ENCODE data around the gene CNGB1. TPM values are rescaled to one million over a fixed set of nuclear protein-coding genes. Genes with fewer than 3 reads are reported as not detected.

Gene CNGB1
- total RNA-seq, 2 experiments from 2014 or later, result not detected

DNA sequence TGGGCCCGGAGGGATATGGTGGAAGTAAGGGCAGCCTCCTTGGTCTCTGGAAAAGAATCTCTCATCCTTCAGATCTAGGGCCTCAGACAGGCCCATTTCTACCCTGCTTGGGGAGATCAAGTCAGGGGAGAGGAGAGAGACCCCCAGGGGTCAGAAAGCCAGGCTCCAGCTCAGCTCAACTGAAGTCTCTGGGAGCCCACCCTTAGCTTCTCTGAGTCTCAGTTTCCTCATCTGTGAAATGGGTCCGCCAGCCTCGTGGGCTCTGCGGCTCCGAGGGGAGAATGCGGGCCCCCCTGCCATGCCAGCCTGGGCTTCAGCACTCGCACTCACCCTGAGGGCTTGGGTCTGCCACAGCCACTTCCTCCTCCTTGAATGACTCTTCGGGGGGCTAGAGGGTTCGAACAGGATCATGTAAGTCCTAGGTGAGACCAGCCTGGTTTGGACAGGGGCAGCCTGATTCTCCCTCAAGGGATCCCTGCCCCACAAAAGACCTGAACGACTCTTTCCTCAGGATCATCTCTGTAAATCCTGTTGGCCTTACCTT lies 6.7 kb downstream of the CNGB1 start:
- H3K27ac Mint-ChIP-seq, result no peak overlapping the region
- ChIA-PET POLR2A (no interaction called here), CTCF (no interaction called here)
- Histone ChIP-seq H3K4me1 (ENCODE audit: insufficient read depth, low read length) (no peaks in the 10 kb centered on the region), H3K27ac (ENCODE audit: low read depth in 1 of 2, low read length in 2 of 2) (no peak overlapping the region), H3K9me3 (ENCODE audit: control insufficient read depth in 1 of 2, insufficient read depth in 1 of 2, low read length in 2 of 2) (no peaks in the 10 kb centered on the region), H3K4me3 (ENCODE audit: low read length) (no peak overlapping the region), H3K27me3 (ENCODE audit: control insufficient read depth in 1 of 2, insufficient read depth in 2 of 2, low read length in 2 of 2) (no peaks in the 10 kb centered on the region), H3K36me3 (ENCODE audit: insufficient read depth, low read length) (no peaks in the 10 kb centered on the region)
- H3K36me3 Mint-ChIP-seq (ENCODE audit: low read depth), result no peaks in the 10 kb centered on the region
- H3K9me3 Mint-ChIP-seq, result no peaks in the 10 kb centered on the region
- no peaks in the 10 kb centered on the region for H3K27me3 Mint-ChIP-seq
- ATAC-seq (ENCODE audit: poor library complexity) (no peak), DNase-seq (no peak)
- no peak overlapping the region for H3K4me3 Mint-ChIP-seq
- TF ChIP-seq, protein P1, sequence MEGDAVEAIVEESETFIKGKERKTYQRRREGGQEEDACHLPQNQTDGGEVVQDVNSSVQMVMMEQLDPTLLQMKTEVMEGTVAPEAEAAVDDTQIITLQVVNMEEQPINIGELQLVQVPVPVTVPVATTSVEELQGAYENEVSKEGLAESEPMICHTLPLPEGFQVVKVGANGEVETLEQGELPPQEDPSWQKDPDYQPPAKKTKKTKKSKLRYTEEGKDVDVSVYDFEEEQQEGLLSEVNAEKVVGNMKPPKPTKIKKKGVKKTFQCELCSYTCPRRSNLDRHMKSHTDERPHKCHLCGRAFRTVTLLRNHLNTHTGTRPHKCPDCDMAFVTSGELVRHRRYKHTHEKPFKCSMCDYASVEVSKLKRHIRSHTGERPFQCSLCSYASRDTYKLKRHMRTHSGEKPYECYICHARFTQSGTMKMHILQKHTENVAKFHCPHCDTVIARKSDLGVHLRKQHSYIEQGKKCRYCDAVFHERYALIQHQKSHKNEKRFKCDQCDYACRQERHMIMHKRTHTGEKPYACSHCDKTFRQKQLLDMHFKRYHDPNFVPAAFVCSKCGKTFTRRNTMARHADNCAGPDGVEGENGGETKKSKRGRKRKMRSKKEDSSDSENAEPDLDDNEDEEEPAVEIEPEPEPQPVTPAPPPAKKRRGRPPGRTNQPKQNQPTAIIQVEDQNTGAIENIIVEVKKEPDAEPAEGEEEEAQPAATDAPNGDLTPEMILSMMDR (IDR thresholded peaks at IDR 0.05), result no peak
- no peaks in the 10 kb centered on the region for H3K4me1 Mint-ChIP-seq (ENCODE audit: low read depth)
- intact Hi-C loops (cut with DNase I, micrococcal nuclease), result no loop called here

DNA sequence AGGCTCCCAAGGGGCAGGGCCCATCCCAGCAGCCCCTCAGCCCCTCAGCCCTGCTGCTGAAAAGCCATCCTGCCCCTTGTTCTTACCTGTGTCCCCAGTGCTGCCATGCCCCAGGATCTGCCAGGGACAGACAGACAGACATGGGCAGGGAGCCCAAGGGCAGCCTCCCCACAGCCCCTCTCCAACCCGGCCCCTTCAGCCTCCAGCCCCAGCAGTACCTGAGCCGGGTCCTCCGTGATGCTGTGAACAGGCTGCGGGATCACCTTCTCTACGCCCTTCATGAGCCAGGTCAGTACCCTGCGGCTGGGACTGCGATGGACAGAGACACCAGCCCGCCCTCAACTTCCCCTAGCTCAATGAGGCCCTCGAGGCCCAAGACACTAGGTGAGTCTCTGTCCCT lies 8.2 kb downstream of the CNGB1 start:
- no peaks in the 10 kb centered on the region for H3K36me3 ChIP-seq (ENCODE audit: insufficient read depth, low read length)
- TF ChIP-seq, protein P1 (IDR thresholded peaks at IDR 0.05), result no peak
- H3K9me3 Mint-ChIP-seq, result no peaks in the 10 kb centered on the region
- no peaks in the 10 kb centered on the region for H3K4me1 Mint-ChIP-seq (ENCODE audit: low read depth)
- no peak overlapping the region for H3K4me3 ChIP-seq (ENCODE audit: low read length)
- intact Hi-C loops (cut with DNase I, micrococcal nuclease), result no loop called here
- H3K27ac Mint-ChIP-seq, result no peak overlapping the region
- ATAC-seq (ENCODE audit: poor library complexity), result no peak
- no peaks in the 10 kb centered on the region for H3K4me1 ChIP-seq (ENCODE audit: insufficient read depth, low read length)
- POLR2A ChIA-PET, result no interaction called here
- H3K27me3 ChIP-seq (ENCODE audit: control insufficient read depth in 1 of 2, insufficient read depth in 2 of 2, low read length in 2 of 2), result no peaks in the 10 kb centered on the region
- H3K4me3 Mint-ChIP-seq, result no peak overlapping the region
- H3K9me3 ChIP-seq (ENCODE audit: control insufficient read depth in 1 of 2, insufficient read depth in 1 of 2, low read length in 2 of 2), result no peaks in the 10 kb centered on the region
- no peak for DNase-seq
- no peaks in the 10 kb centered on the region for H3K27me3 Mint-ChIP-seq
- CTCF ChIA-PET, result no interaction called here
- no peak overlapping the region for H3K27ac ChIP-seq (ENCODE audit: low read depth in 1 of 2, low read length in 2 of 2)
- no peaks in the 10 kb centered on the region for H3K36me3 Mint-ChIP-seq (ENCODE audit: low read depth)

DNA sequence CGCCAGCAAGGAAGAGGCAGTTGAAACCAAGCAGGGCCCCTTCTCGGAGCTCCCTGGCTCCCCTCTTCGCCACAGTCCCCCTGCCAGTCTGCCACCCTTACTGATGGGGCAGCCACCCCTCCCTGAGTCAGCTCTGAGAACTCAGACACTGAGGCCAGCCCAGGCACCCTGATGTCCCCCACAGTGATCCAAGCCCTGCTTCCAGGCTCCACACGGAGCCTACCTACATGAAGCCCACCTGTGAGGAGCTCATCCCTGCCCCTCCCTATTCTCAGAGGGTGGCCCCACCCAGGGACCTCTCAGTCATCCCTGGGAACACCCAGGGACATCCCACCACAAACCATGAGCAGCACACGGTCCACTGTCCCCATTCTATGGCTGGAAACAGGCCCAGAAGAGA lies 8.9 kb downstream of the CNGB1 start:
- no peaks in the 10 kb centered on the region for H3K36me3 Mint-ChIP-seq (ENCODE audit: low read depth)
- H3K4me3 ChIP-seq (ENCODE audit: low read length), result no peak overlapping the region
- H3K9me3 Mint-ChIP-seq, result no peaks in the 10 kb centered on the region
- no peak for DNase-seq
- no peaks in the 10 kb centered on the region for H3K4me1 ChIP-seq (ENCODE audit: insufficient read depth, low read length)
- H3K27ac ChIP-seq (ENCODE audit: low read depth in 1 of 2, low read length in 2 of 2), result no peak overlapping the region
- no peaks in the 10 kb centered on the region for H3K4me1 Mint-ChIP-seq (ENCODE audit: low read depth)
- H3K36me3 ChIP-seq (ENCODE audit: insufficient read depth, low read length), result no peaks in the 10 kb centered on the region
- intact Hi-C loops (cut with DNase I, micrococcal nuclease), result no loop called here
- POLR2A ChIA-PET, result no interaction called here
- H3K27ac Mint-ChIP-seq, result no peak overlapping the region
- no peaks in the 10 kb centered on the region for H3K27me3 ChIP-seq (ENCODE audit: control insufficient read depth in 1 of 2, insufficient read depth in 2 of 2, low read length in 2 of 2)
- no peak overlapping the region for H3K4me3 Mint-ChIP-seq
- CTCF ChIA-PET, result no interaction called here
- no peak for ATAC-seq (ENCODE audit: poor library complexity)
- TF ChIP-seq, protein P1 (IDR thresholded peaks at IDR 0.05), result no peak
- no peaks in the 10 kb centered on the region for H3K27me3 Mint-ChIP-seq
- H3K9me3 ChIP-seq (ENCODE audit: control insufficient read depth in 1 of 2, insufficient read depth in 1 of 2, low read length in 2 of 2), result no peaks in the 10 kb centered on the region
